Neural progenitor cell (in vitro differentiated cells): ENCODE data around the gene UBL7. TPM values are rescaled to one million over a fixed set of nuclear protein-coding genes. Genes with fewer than 3 reads are reported as not detected.

Experiments
- DNase-seq: peaks from one replicate; pipeline ENCODE4 v3.0.0-alpha.2; 2016; ENCODE audit warnings: low spot score
- H2AFZ ChIP-seq: fragments of 200-600 bp; sonication (generic); replicated peaks from 2 replicates; pipeline ENCODE4 v1.6.1; 2016; ENCODE audit warnings: antibody characterized with exemption
- H3F3A ChIP-seq: fragments of 200-600 bp; sonication (generic); 2 replicates; pipeline ENCODE4 v1.6.1; 2016; ENCODE audit warnings: antibody characterized with exemption, low read depth
- H3K27ac ChIP-seq: fragments of 200-600 bp; sonication (generic); 2 replicates; pipeline ENCODE4 v1.5.1; 2016; ENCODE audit warnings: mild to moderate bottlenecking
- H3K27me3 ChIP-seq: fragments of 200-600 bp; sonication (generic); 2 replicates; pipeline ENCODE4 v1.6.1; 2016; ENCODE audit warnings: mild to moderate bottlenecking, moderate library complexity
- H3K36me3 ChIP-seq: fragments of 200-600 bp; sonication (generic); 2 replicates; pipeline ENCODE4 v1.5.1; 2016
- H3K4me1 ChIP-seq: fragments of 200-600 bp; sonication (generic); 2 replicates; pipeline ENCODE4 v1.6.1; 2016; ENCODE audit warnings: mixed run types
- H3K4me2 ChIP-seq: fragments of 200-600 bp; sonication (generic); 2 replicates; pipeline ENCODE4 v1.6.1; 2016
- H3K4me3 ChIP-seq: fragments of 200-600 bp; sonication (generic); 2 replicates; pipeline ENCODE4 v1.5.1; 2016
- H3K79me2 ChIP-seq: fragments of 200-600 bp; sonication (generic); 2 replicates; pipeline ENCODE4 v1.6.1; 2016; ENCODE audit warnings: low read depth
- H3K9ac ChIP-seq: fragments of 200-600 bp; sonication (generic); 2 replicates; pipeline ENCODE4 v1.6.1; 2016
- H3K9me3 ChIP-seq: fragments of 200-600 bp; sonication (generic); 2 replicates; pipeline ENCODE4 v1.5.1; 2016; ENCODE audit warnings: low read depth
- H4K20me1 ChIP-seq: fragments of 200-600 bp; sonication (generic); 2 replicates; pipeline ENCODE4 v1.6.1; 2016; ENCODE audit warnings: low read depth
- H3K27ac Mint-ChIP-seq: 3 replicates; pipeline ENCODE4 v1.8.0; 2021; ENCODE audit warnings: mixed read lengths
- H3K27me3 Mint-ChIP-seq: 2 replicates; pipeline ENCODE4 v1.8.0; 2022; ENCODE audit warnings: low read depth, mild to moderate bottlenecking, inconsistent platforms, moderate library complexity, mixed read lengths; ENCODE audit not compliant: insufficient read depth
- H3K36me3 Mint-ChIP-seq: 3 replicates; pipeline ENCODE4 v1.8.0; 2021; ENCODE audit warnings: mixed read lengths
- H3K4me1 Mint-ChIP-seq: 3 replicates; pipeline ENCODE4 v1.8.0; 2021; ENCODE audit warnings: mixed read lengths
- H3K4me3 Mint-ChIP-seq: 3 replicates; pipeline ENCODE4 v1.8.0; 2021; ENCODE audit warnings: mild to moderate bottlenecking, moderate library complexity, mixed read lengths
- H3K9me3 Mint-ChIP-seq: 3 replicates; pipeline ENCODE4 v1.8.0; 2020; ENCODE audit warnings: mixed read lengths
- CTCF ChIP-seq: fragments of 200-600 bp; sonication (generic); IDR thresholded peaks from 2 replicates; pipeline ENCODE4 v1.5.1; 2017; ENCODE audit warnings: antibody characterized with exemption, mild to moderate bottlenecking
- EZH2 ChIP-seq: fragments of 200-600 bp; sonication (generic); IDR thresholded peaks from 2 replicates; pipeline ENCODE4 v1.6.1; 2017; ENCODE audit warnings: antibody characterized with exemption, mild to moderate bottlenecking, moderate library complexity
- EZH2phosphoT487 ChIP-seq: fragments of 200-600 bp; sonication (generic); IDR thresholded peaks from 2 replicates; pipeline ENCODE4 v1.6.1; 2017; ENCODE audit warnings: antibody characterized with exemption
- total RNA-seq: library from RNA; depleted of rRNA; stranded (reverse); fragments of >200 nt; gene quantifications from 2 replicates; pipeline ENCODE4 v1.2.3, GENCODE V29; 2015; ENCODE audit warnings: low replicate concordance

UBL7 gene
- total RNA-seq, 1 donor from 2014 or later, result 60.4 TPM

GRCh38 chr15:74451322-74451721 is 9.6 kb downstream of the UBL7 start:
- Histone ChIP-seq H2AFZ (no peak overlapping the region), H3F3A (peaks cover 14% of the 10 kb centered on the region), H3K27me3 (no peaks in the 10 kb centered on the region), H3K9me3 (no peaks in the 10 kb centered on the region), H3K79me2 (no peaks in the 10 kb centered on the region), H3K27ac (no peak overlapping the region), H3K4me2 (no peak overlapping the region), H3K36me3 (no peaks in the 10 kb centered on the region), H3K9ac (no peak overlapping the region), H3K4me1 (peaks cover 6% of the 10 kb centered on the region), H4K20me1 (no peaks in the 10 kb centered on the region), H3K4me3 (no peak overlapping the region)
- no peak overlapping the region for H3K4me3 Mint-ChIP-seq
- peaks cover 31% of the 10 kb centered on the region for H3K4me1 Mint-ChIP-seq
- TF ChIP-seq EZH2phosphoT487 (no peak), CTCF (no peak), EZH2 (no peak)
- peaks cover 33% of the 10 kb centered on the region for H3K36me3 Mint-ChIP-seq
- H3K9me3 Mint-ChIP-seq, result no peaks in the 10 kb centered on the region
- H3K27ac Mint-ChIP-seq, result no peak overlapping the region
- DNase-seq, result no peak
- peaks cover 6% of the 10 kb centered on the region for H3K27me3 Mint-ChIP-seq

GRCh38 chr15:74449643-74450205 is 11.2 kb downstream of the UBL7 start:
- Mint-ChIP-seq H3K4me1 (peaks cover 25% of the 10 kb centered on the region), H3K27ac (no peak overlapping the region), H3K9me3 (no peaks in the 10 kb centered on the region), H3K4me3 (no peak overlapping the region), H3K27me3 (peaks cover 6% of the 10 kb centered on the region), H3K36me3 (peaks cover 33% of the 10 kb centered on the region)
- DNase-seq, result no peak
- H3K9me3 ChIP-seq, result no peaks in the 10 kb centered on the region
- TF ChIP-seq EZH2phosphoT487 (no peak), CTCF (no peak), EZH2 (no peak)
- H3K4me1 ChIP-seq, result peaks cover 6% of the 10 kb centered on the region
- no peak overlapping the region for H3K4me3 ChIP-seq
- H3K27me3 ChIP-seq, result no peaks in the 10 kb centered on the region
- peaks cover 10% of the 10 kb centered on the region for H3F3A ChIP-seq
- H4K20me1 ChIP-seq, result no peaks in the 10 kb centered on the region
- H3K36me3 ChIP-seq, result no peaks in the 10 kb centered on the region
- no peak overlapping the region for H3K4me2 ChIP-seq
- H3K27ac ChIP-seq, result no peak overlapping the region
- no peak overlapping the region for H2AFZ ChIP-seq
- no peaks in the 10 kb centered on the region for H3K79me2 ChIP-seq
- no peak overlapping the region for H3K9ac ChIP-seq

GRCh38 chr15:74449095-74449494 is 11.9 kb downstream of the UBL7 start:
- Histone ChIP-seq H3F3A (peaks cover 5% of the 10 kb centered on the region), H3K27ac (no peak overlapping the region), H3K4me1 (peaks cover 5% of the 10 kb centered on the region), H2AFZ (no peak overlapping the region), H3K27me3 (no peaks in the 10 kb centered on the region), H4K20me1 (no peaks in the 10 kb centered on the region), H3K79me2 (no peaks in the 10 kb centered on the region), H3K9ac (no peak overlapping the region), H3K9me3 (no peaks in the 10 kb centered on the region), H3K4me2 (no peak overlapping the region), H3K4me3 (no peak overlapping the region), H3K36me3 (no peaks in the 10 kb centered on the region)
- Mint-ChIP-seq H3K36me3 (peaks cover 38% of the 10 kb centered on the region), H3K4me3 (no peak overlapping the region), H3K9me3 (no peaks in the 10 kb centered on the region), H3K27ac (no peak overlapping the region), H3K4me1 (peaks cover 19% of the 10 kb centered on the region), H3K27me3 (peaks cover 6% of the 10 kb centered on the region)
- no peak for TF ChIP-seq EZH2phosphoT487
- no peak for TF ChIP-seq EZH2
- no peak for DNase-seq

GRCh38 chr15:74445816-74446763 is 14.9 kb downstream of the UBL7 start:
- H3K4me2 ChIP-seq, result no peak overlapping the region
- H3K27ac ChIP-seq, result no peak overlapping the region
- H2AFZ ChIP-seq, result no peak overlapping the region
- no peaks in the 10 kb centered on the region for H4K20me1 ChIP-seq
- no peaks in the 10 kb centered on the region for H3K9me3 Mint-ChIP-seq
- no peaks in the 10 kb centered on the region for H3F3A ChIP-seq
- TF ChIP-seq EZH2 (no peak), EZH2phosphoT487 (no peak), CTCF (no peak)
- H3K9ac ChIP-seq, result no peak overlapping the region
- H3K79me2 ChIP-seq, result no peaks in the 10 kb centered on the region
- no peaks in the 10 kb centered on the region for H3K36me3 ChIP-seq
- H3K36me3 Mint-ChIP-seq, result peaks cover 27% of the 10 kb centered on the region
- H3K4me1 ChIP-seq, result peaks cover 6% of the 10 kb centered on the region
- H3K9me3 ChIP-seq, result no peaks in the 10 kb centered on the region
- peaks cover 3% of the 10 kb centered on the region for H3K27me3 Mint-ChIP-seq
- H3K27me3 ChIP-seq, result no peaks in the 10 kb centered on the region
- peaks cover 12% of the 10 kb centered on the region for H3K4me1 Mint-ChIP-seq
- no peak overlapping the region for H3K4me3 ChIP-seq
- DNase-seq, result no peak
- H3K27ac Mint-ChIP-seq, result no peak overlapping the region
- no peak overlapping the region for H3K4me3 Mint-ChIP-seq
